H1 (cell line): ENCODE data around the gene INKA2. TPM values are rescaled to one million over a fixed set of nuclear protein-coding genes. Genes with fewer than 3 reads are reported as not detected.

Experiments used
- BACH1 ChIP-seq: IDR thresholded peaks from 2 replicates; pipeline ENCODE4 v1.6.1; 2012; ENCODE audit warnings: low read length, improper control_type of control experiment
- EGR1 ChIP-seq: IDR thresholded peaks from 2 replicates; pipeline ENCODE4 v1.6.1; 2011; ENCODE audit warnings: low read depth, low read length, borderline replicate concordance
- MAX ChIP-seq: IDR thresholded peaks from 2 replicates; pipeline ENCODE4 v1.6.1; 2012; ENCODE audit warnings: inconsistent platforms
- SP2 ChIP-seq: IDR thresholded peaks from 2 replicates; pipeline ENCODE4 v1.6.1; 2012; ENCODE audit warnings: mild to moderate bottlenecking, low read length, inconsistent platforms
- polyA plus RNA-seq, 7 experiments: library from polyadenylated mRNA; depleted of rRNA in 3 of 7; stranded (reverse) in 5 of 7; unstranded in 2 of 7; fragments of >200 nt in 5 of 7; fragments of 200-250 nt in 2 of 7; gene quantifications; 1 replicate in 5 of 7; 2 replicates in 1 of 7; 4 replicates in 1 of 7; pipeline versions ENCODE4 v1.2.1 to v1.2.3, GENCODE V29; 2011 to 2013; ENCODE audit warnings: missing spikeins in 2 of 7, mixed read lengths in 2 of 7
- total RNA-seq: library from RNA; stranded (reverse); fragmentation: NEBNext Ultra II Directional; extraction: Animal tissue kit (Norgen Biotek cat#: 25700); gene quantifications from 2 replicates; pipeline ENCODE4 v1.2.1, GENCODE V29; 2021

The INKA2 gene
- total and polyA plus RNA-seq, 2 of the 8 experiments (the other 6 are each of a cell fraction or from before 2014, with no cell fraction given): 4.2 to 11.5 TPM

GRCh38 chr1:111777301-111777700 lies 38.1 kb upstream of the INKA2 start (continued):
- TF ChIP-seq BACH1 (no peak), MAX (no peak), EGR1 (no peak), SP2 (no peak)
